HTERT RPE-1 (cell line): ENCODE results near the gene PLCB2.

ENCODE experiments used
- in situ Hi-C: fragments of 300-500 bp; cut with MboI; formaldehyde crosslinking; loops from 4 replicates; pipeline ENCODE4 v1.14.3; 2020; ENCODE audit warnings: low sequenced_read_pairs

Gene PLCB2

GRCh38 chr15:40303576-40303975 lies 4.2 kb downstream of the PLCB2 start:
- in situ Hi-C loops = no loop called here

- in situ Hi-C loops = no loop called here
These were observed 4.8 kb downstream of the PLCB2 start for GRCh38 chr15:40302981-40303380.

GRCh38 chr15:40302288-40302886 lies 5.3 kb downstream of the PLCB2 start:
- in situ Hi-C loops = no loop called here

- in situ Hi-C loops = no loop called here
These were observed 6.1 kb downstream of the PLCB2 start for GRCh38 chr15:40301467-40302179.

- in situ Hi-C loops = no loop called here
These were observed 7.0 kb downstream of the PLCB2 start for GRCh38 chr15:40300771-40301170.

- in situ Hi-C loops = no loop called here
These were observed 7.4 kb downstream of the PLCB2 start for GRCh38 chr15:40300367-40300766.

- in situ Hi-C loops = no loop called here
These were observed 9.4 kb downstream of the PLCB2 start for GRCh38 chr15:40298216-40298935.

- in situ Hi-C loops = no loop called here
These were observed 10.4 kb downstream of the PLCB2 start for GRCh38 chr15:40297356-40297755.

GRCh38 chr15:40296561-40297230 lies 11.0 kb downstream of the PLCB2 start:
- in situ Hi-C loops = no loop called here

- in situ Hi-C loops = no loop called here
These were observed 11.7 kb downstream of the PLCB2 start for GRCh38 chr15:40295877-40296560.

- in situ Hi-C loops = no loop called here
These were observed 12.4 kb downstream of the PLCB2 start for GRCh38 chr15:40295297-40295696.

GRCh38 chr15:40293905-40294895 lies 13.5 kb downstream of the PLCB2 start:
- in situ Hi-C loops = no loop called here

GRCh38 chr15:40293006-40293405 lies 14.7 kb downstream of the PLCB2 start:
- in situ Hi-C loops = no loop called here

GRCh38 chr15:40292246-40292645 lies 15.5 kb downstream of the PLCB2 start:
- in situ Hi-C loops = no loop called here

GRCh38 chr15:40290918-40291574 lies 16.7 kb downstream of the PLCB2 start:
- in situ Hi-C loops = no loop called here

- in situ Hi-C loops = no loop called here
These were observed 17.2 kb downstream of the PLCB2 start for GRCh38 chr15:40290545-40290917.

- in situ Hi-C loops = no loop called here
These were observed 18.5 kb downstream of the PLCB2 start for GRCh38 chr15:40289140-40289775.

GRCh38 chr15:40287968-40288367 lies 19.8 kb downstream of the PLCB2 start:
- in situ Hi-C loops = no loop called here

GRCh38 chr15:40287505-40287904 lies 20.2 kb downstream of the PLCB2 start:
- in situ Hi-C loops = no loop called here
